NCI-H82 (cell line): ENCODE measurements around the gene NDRG2.
"Not testable (repeated sequence)": the region's sequence is repeated elsewhere in the genome, so short reads cannot be mapped to it uniquely, and the experiment has no call there.

Experiments used
- DNase-seq: peaks from one replicate; lab custom pipeline; 2025; lab: John Stamatoyannopoulos, UW

Gene NDRG2

GRCh38 chr14:21055432-21056117, 30.7 kb upstream of the NDRG2 start:
- no peak for DNase-seq

- no peak for DNase-seq
Measured at GRCh38 chr14:21054768-21055145, 29.9 kb upstream of the NDRG2 start.

GRCh38 chr14:21054123-21054767, 29.4 kb upstream of the NDRG2 start:
- no peak for DNase-seq

- DNase-seq: no peak
Measured at GRCh38 chr14:21053184-21054122, 28.6 kb upstream of the NDRG2 start.

GRCh38 chr14:21050597-21050996, 25.7 kb upstream of the NDRG2 start:
- no peak for DNase-seq

- no peak for DNase-seq
Measured at GRCh38 chr14:21049271-21049673, 24.4 kb upstream of the NDRG2 start.

GRCh38 chr14:21048638-21049037, 23.8 kb upstream of the NDRG2 start:
- no peak for DNase-seq

- DNase-seq: no peak
Measured at GRCh38 chr14:21047378-21047781, 22.5 kb upstream of the NDRG2 start.

GRCh38 chr14:21043974-21044618, 19.2 kb upstream of the NDRG2 start:
- DNase-seq: peak; percentile 10

GRCh38 chr14:21043387-21043973, 18.6 kb upstream of the NDRG2 start:
- DNase-seq: no peak

- no peak for DNase-seq
Measured at GRCh38 chr14:21042918-21043317, 18.1 kb upstream of the NDRG2 start.

- no peak for DNase-seq
Measured at GRCh38 chr14:21041676-21042433, 17.0 kb upstream of the NDRG2 start, which contains the start of gene RNASE7. TSS of gene RNASE7 (plus strand) at chr14:21042362. CDS start at chr14:21042993, 631 bp downstream.

GRCh38 chr14:21040941-21041340, 16.1 kb upstream of the NDRG2 start:
- not testable (repeated sequence) for DNase-seq

- DNase-seq: peak; percentile 70
Measured at GRCh38 chr14:21040370-21040925, 15.6 kb upstream of the NDRG2 start.

GRCh38 chr14:21039585-21040369, 14.9 kb upstream of the NDRG2 start:
- DNase-seq: peak; percentile 80

GRCh38 chr14:21038441-21039422, 13.9 kb upstream of the NDRG2 start:
- peak; percentile 91 for DNase-seq

GRCh38 chr14:21037156-21037555, 12.3 kb upstream of the NDRG2 start:
- DNase-seq: peak; percentile 83

- no peak for DNase-seq
Measured at GRCh38 chr14:21036751-21037150, 11.9 kb upstream of the NDRG2 start.

- no peak for DNase-seq
Measured at GRCh38 chr14:21034707-21035106, 9.8 kb upstream of the NDRG2 start, which contains the start of gene RNASE13. TSS of gene RNASE13 (minus strand) at chr14:21034807. CDS start at chr14:21034288, 519 bp downstream.
